Esophagus squamous epithelium (tissue), 4 donors: ENCODE data around the gene WNT9A.

Experiments used
- POLR2A ChIP-seq, 4 donors: fragments of 450-650 bp; IDR thresholded peaks; one replicate each; pipeline ENCODE4 v1.6.1; 2017; ENCODE audit warnings: antibody characterized with exemption in 4 of 4, mild to moderate bottlenecking in 4 of 4, moderate library complexity in 3 of 4
- TF ChIP-seq, protein P1 (sequence below), 6 experiments: fragments of 450-650 bp in 4 of 6; fragments of 200-600 bp in 2 of 6; sonication (generic) in 2 of 6; IDR thresholded peaks; one replicate each; pipeline ENCODE4 v1.5.1; 2016 to 2019; ENCODE audit warnings: antibody characterized with exemption in 6 of 6, mild to moderate bottlenecking in 4 of 6, moderate library complexity in 4 of 6

GRCh38 chr1:227945891-227946623 lies 1.7 kb downstream of the WNT9A start:
- TF ChIP-seq, protein P1, sequence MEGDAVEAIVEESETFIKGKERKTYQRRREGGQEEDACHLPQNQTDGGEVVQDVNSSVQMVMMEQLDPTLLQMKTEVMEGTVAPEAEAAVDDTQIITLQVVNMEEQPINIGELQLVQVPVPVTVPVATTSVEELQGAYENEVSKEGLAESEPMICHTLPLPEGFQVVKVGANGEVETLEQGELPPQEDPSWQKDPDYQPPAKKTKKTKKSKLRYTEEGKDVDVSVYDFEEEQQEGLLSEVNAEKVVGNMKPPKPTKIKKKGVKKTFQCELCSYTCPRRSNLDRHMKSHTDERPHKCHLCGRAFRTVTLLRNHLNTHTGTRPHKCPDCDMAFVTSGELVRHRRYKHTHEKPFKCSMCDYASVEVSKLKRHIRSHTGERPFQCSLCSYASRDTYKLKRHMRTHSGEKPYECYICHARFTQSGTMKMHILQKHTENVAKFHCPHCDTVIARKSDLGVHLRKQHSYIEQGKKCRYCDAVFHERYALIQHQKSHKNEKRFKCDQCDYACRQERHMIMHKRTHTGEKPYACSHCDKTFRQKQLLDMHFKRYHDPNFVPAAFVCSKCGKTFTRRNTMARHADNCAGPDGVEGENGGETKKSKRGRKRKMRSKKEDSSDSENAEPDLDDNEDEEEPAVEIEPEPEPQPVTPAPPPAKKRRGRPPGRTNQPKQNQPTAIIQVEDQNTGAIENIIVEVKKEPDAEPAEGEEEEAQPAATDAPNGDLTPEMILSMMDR (IDR thresholded peaks at IDR 0.05): no peak
- no peak for TF ChIP-seq POLR2A (IDR thresholded peaks at IDR 0.05)
